Tibial nerve (tissue), 4 donors: Measurements from ENCODE around the gene TNIK.

Experiments used
- CTCF ChIP-seq, 5 experiments: fragments of 200-600 bp in 3 of 5; fragments of 450-650 bp in 2 of 5; sonication (generic) in 3 of 5; IDR thresholded peaks; one replicate each; pipeline ENCODE4 v1.5.1; 2016 to 2019; ENCODE audit warnings: antibody characterized with exemption in 5 of 5, mild to moderate bottlenecking in 3 of 5, moderate library complexity in 2 of 5
- EP300 ChIP-seq, 2 donors: sonication (generic); formaldehyde crosslinking; IDR thresholded peaks; one replicate each; pipeline ENCODE4 v1.6.1; 2017; ENCODE audit warnings: antibody characterized with exemption in 2 of 2, mild to moderate bottlenecking in 1 of 2
- POLR2A ChIP-seq, 2 donors: fragments of 450-650 bp; IDR thresholded peaks; one replicate each; pipeline ENCODE4 v1.6.1; 2017; ENCODE audit warnings: antibody characterized with exemption in 2 of 2, mild to moderate bottlenecking in 2 of 2, moderate library complexity in 2 of 2

- TF ChIP-seq CTCF (IDR thresholded peaks at IDR 0.05): no peak
- TF ChIP-seq EP300 (IDR thresholded peaks at IDR 0.05): no peak
- TF ChIP-seq POLR2A (IDR thresholded peaks at IDR 0.05): no peak
Observed at GRCh38 chr3:171476532-171477102, 16.4 kb upstream of the TNIK start.
